ENCODE data around the gene IGIP. TPM values are rescaled to one million over a fixed set of nuclear protein-coding genes. Genes with fewer than 3 reads are reported as not detected.

The IGIP gene
- total RNA-seq, 4 donors from 2014 or later = 2.9 to 12.4 (median 6.5) TPM

GRCh38 chr5:140084541-140084940, 41.2 kb upstream of the IGIP start:
- H3K27ac ChIP-seq = no peak overlapping the region
- no peaks in the 10 kb centered on the region for H3K36me3 ChIP-seq
- H3K9me3 ChIP-seq = peaks cover 0 to under 1% (median 0%) of the 10 kb centered on the region in 3 donors
- no peak overlapping the region for H3K4me3 ChIP-seq
- no peaks in the 10 kb centered on the region for H3K4me1 ChIP-seq
- WGBS, 2 donors = 18 to 23% methylated on average over 4 of the region's 4 CpGs
- intact Hi-C loops (cut with DNase I) = no loop called here
- TF ChIP-seq POLR2A (IDR thresholded peaks at IDR 0.05) (no peak), CTCF (IDR thresholded peaks at IDR 0.05) (no peak)
- no peak for DNase-seq
- peaks cover 0 to 7% (median 0%) of the 10 kb centered on the region in 4 donors for H3K27me3 ChIP-seq

- H3K27ac ChIP-seq = no peak overlapping the region
- 82 to 89% methylated on average over 1 of the region's 1 CpG for WGBS, 2 donors
- H3K9me3 ChIP-seq = peaks cover 0 to 14% (median 11%) of the 10 kb centered on the region in 3 donors
- H3K4me1 ChIP-seq = no peaks in the 10 kb centered on the region
- no peak overlapping the region for H3K4me3 ChIP-seq
- intact Hi-C loops (cut with DNase I) = no loop called here
- H3K36me3 ChIP-seq = no peaks in the 10 kb centered on the region
- DNase-seq = no peak
- H3K27me3 ChIP-seq = peaks cover 0 to 9% (median 0%) of the 10 kb centered on the region in 4 donors
- TF ChIP-seq POLR2A (IDR thresholded peaks at IDR 0.05) (no peak), CTCF (IDR thresholded peaks at IDR 0.05) (no peak)
These were observed 35.5 kb upstream of the IGIP start for GRCh38 chr5:140090251-140090650.

- Histone ChIP-seq H3K9me3 (peaks cover 0 to 14% (median 11%) of the 10 kb centered on the region in 3 donors), H3K27me3 (peaks cover 0 to 9% (median 0%) of the 10 kb centered on the region in 4 donors), H3K27ac (no peak overlapping the region), H3K36me3 (no peaks in the 10 kb centered on the region), H3K4me1 (no peaks in the 10 kb centered on the region), H3K4me3 (no peak overlapping the region)
- DNase-seq = no peak
- intact Hi-C loops (cut with DNase I) = no loop called here
- 31 to 50% methylated on average over 1 of the region's 1 CpG for WGBS, 2 donors
- TF ChIP-seq POLR2A (IDR thresholded peaks at IDR 0.05) (no peak), CTCF (IDR thresholded peaks at IDR 0.05) (no peak)
These were observed 32.6 kb upstream of the IGIP start for GRCh38 chr5:140093179-140093578.

GRCh38 chr5:140093866-140094265, 31.9 kb upstream of the IGIP start:
- Histone ChIP-seq H3K27ac (no peak overlapping the region), H3K4me3 (no peak overlapping the region), H3K36me3 (no peaks in the 10 kb centered on the region), H3K27me3 (peaks cover 0 to 9% (median 0%) of the 10 kb centered on the region in 4 donors), H3K9me3 (peaks cover 0 to 14% (median 11%) of the 10 kb centered on the region in 3 donors), H3K4me1 (no peaks in the 10 kb centered on the region)
- intact Hi-C loops (cut with DNase I) = no loop called here
- 60 to 65% methylated on average over 1 of the region's 1 CpG for WGBS, 2 donors
- no peak for DNase-seq
- TF ChIP-seq POLR2A (IDR thresholded peaks at IDR 0.05) (no peak), CTCF (IDR thresholded peaks at IDR 0.05) (no peak)

GRCh38 chr5:140094889-140095288, 30.8 kb upstream of the IGIP start:
- peaks cover 0 to 10% (median 7%) of the 10 kb centered on the region in 3 donors for H3K9me3 ChIP-seq
- H3K27me3 ChIP-seq = peaks cover 0 to 9% (median 0%) of the 10 kb centered on the region in 4 donors
- H3K4me3 ChIP-seq = no peak overlapping the region
- intact Hi-C loops (cut with DNase I) = no loop called here
- TF ChIP-seq POLR2A (IDR thresholded peaks at IDR 0.05) (no peak), CTCF (IDR thresholded peaks at IDR 0.05) (no peak)
- no peaks in the 10 kb centered on the region for H3K4me1 ChIP-seq
- H3K36me3 ChIP-seq = no peaks in the 10 kb centered on the region
- no peak overlapping the region for H3K27ac ChIP-seq
- DNase-seq = no peak

Data from esophagus squamous epithelium (tissue), 5 donors.